Fibroblast of lung (primary cell): ENCODE data around the gene PCSK6. TPM values are rescaled to one million over a fixed set of nuclear protein-coding genes. Genes with fewer than 3 reads are reported as not detected.

Experiments
- DNase-seq, 2 donors: peaks; one replicate each; pipeline versions ENCODE4 v3.0.0 to v3.0.0-alpha.2; 2010; ENCODE audit warnings: low read depth in 2 of 2
- H2AFZ ChIP-seq: 2 replicates; pipeline ENCODE4 v1.5.1; 2012; ENCODE audit warnings: low read length, control low read depth, inconsistent platforms
- H3K27ac ChIP-seq: 2 replicates; pipeline ENCODE4 v1.5.1; 2011; ENCODE audit warnings: low read length, control low read depth; ENCODE audit not compliant: insufficient read depth
- H3K27me3 ChIP-seq: 2 replicates; pipeline ENCODE4 v1.5.1; 2011; ENCODE audit warnings: mild to moderate bottlenecking, low read length; ENCODE audit not compliant: control insufficient read depth, insufficient read depth
- H3K36me3 ChIP-seq: 2 replicates; pipeline ENCODE4 v1.5.1; 2011; ENCODE audit warnings: low read length; ENCODE audit not compliant: control insufficient read depth, insufficient read depth
- H3K4me1 ChIP-seq: 2 replicates; pipeline ENCODE4 v1.5.1; 2011; ENCODE audit warnings: low read length; ENCODE audit not compliant: control insufficient read depth, insufficient read depth; ENCODE audit errors: extremely low read depth
- H3K4me2 ChIP-seq: 2 replicates; pipeline ENCODE4 v1.5.1; 2011; ENCODE audit warnings: low read length, control low read depth; ENCODE audit not compliant: insufficient read depth; ENCODE audit errors: extremely low read depth
- H3K4me3 ChIP-seq, 4 experiments: fragments of 200-600 bp in 1 of 4; sonication (generic) in 1 of 4; replicated peaks in 1 of 4; 2 replicates each; pipeline ENCODE4 v1.5.1; 2011 to 2016; ENCODE audit warnings: low read length in 4 of 4, low read depth in 3 of 4, mild to moderate bottlenecking in 3 of 4, control low read depth in 2 of 4, inconsistent platforms in 1 of 4, mixed read lengths in 1 of 4; ENCODE audit not compliant: insufficient read depth in 1 of 4; ENCODE audit errors: control extremely low read depth in 1 of 4
- H3K79me2 ChIP-seq: 2 replicates; pipeline ENCODE4 v1.5.1; 2012; ENCODE audit warnings: mild to moderate bottlenecking, low read length, inconsistent platforms; ENCODE audit not compliant: control insufficient read depth, insufficient read depth
- H3K9ac ChIP-seq: 2 replicates; pipeline ENCODE4 v1.5.1; 2011; ENCODE audit warnings: mild to moderate bottlenecking, low read length, control low read depth; ENCODE audit not compliant: insufficient read depth
- H3K9me3 ChIP-seq: 2 replicates; pipeline ENCODE4 v1.5.1; 2012; ENCODE audit warnings: low read depth, low read length; ENCODE audit not compliant: control insufficient read depth, insufficient read depth
- H4K20me1 ChIP-seq: 2 replicates; pipeline ENCODE4 v1.5.1; 2011; ENCODE audit warnings: low read length; ENCODE audit not compliant: control insufficient read depth, insufficient read depth; ENCODE audit errors: extremely low read depth
- CTCF ChIP-seq, 2 donors: IDR thresholded peaks in 1 of 2; conservative IDR thresholded peaks in 1 of 2; 1 replicate in 1 of 2; 2 replicates in 1 of 2; pipeline ENCODE4 v1.5.1; 2011 to 2012; ENCODE audit warnings: low read length in 2 of 2, control low read depth in 1 of 2, inconsistent platforms in 1 of 2, low read depth in 1 of 2, mild to moderate bottlenecking in 1 of 2
- EZH2 ChIP-seq: IDR thresholded peaks from 2 replicates; pipeline ENCODE4 v1.5.1; 2012; ENCODE audit warnings: low read length, control low read depth, mild to moderate bottlenecking; ENCODE audit errors: missing control alignments
- polyA plus RNA-seq, 2 donors: library from polyadenylated mRNA; depleted of rRNA in 1 of 2; stranded (reverse) in 1 of 2; unstranded in 1 of 2; fragments of >200 nt; gene quantifications; 2 replicates each; pipeline ENCODE4 v1.2.1, GENCODE V29; 2011 to 2012; ENCODE audit warnings: missing spikeins in 1 of 2
- total RNA-seq: library from RNA; depleted of rRNA; stranded (reverse); fragments of >200 nt; gene quantifications from 2 replicates; pipeline ENCODE4 v1.2.1, GENCODE V29; 2014

PCSK6 gene
- total and polyA plus RNA-seq, 2 donors (not counting 1 experiment from before 2014, with no cell fraction given) = 0.02 to 0.83 TPM

- no peak overlapping the region for H2AFZ ChIP-seq
- H3K4me1 ChIP-seq = peaks cover 3% of the 10 kb centered on the region
- no peaks in the 10 kb centered on the region for H3K9me3 ChIP-seq
- no peak for DNase-seq
- no peaks in the 10 kb centered on the region for H4K20me1 ChIP-seq
- no peaks in the 10 kb centered on the region for H3K27me3 ChIP-seq
- no peak overlapping the region for H3K4me3 ChIP-seq
- no peak overlapping the region for H3K4me2 ChIP-seq
- peaks cover 24% of the 10 kb centered on the region for H3K79me2 ChIP-seq
- no peak overlapping the region for H3K27ac ChIP-seq
- TF ChIP-seq CTCF (conservative IDR thresholded peaks at IDR 0.05 in 1 of 2, IDR thresholded peaks at IDR 0.05 in 1 of 2; ENCODE audit: low read depth in 1 of 2, low read length in 2 of 2) (no peak), EZH2 (no peak)
- H3K9ac ChIP-seq = no peak overlapping the region
- peaks cover 22% of the 10 kb centered on the region for H3K36me3 ChIP-seq
Measured at GRCh38 chr15:101273534-101273933, 216.0 kb downstream of the PCSK6 start.

GRCh38 chr15:101272584-101272983 lies 216.9 kb downstream of the PCSK6 start:
- no peak for TF ChIP-seq EZH2
- Histone ChIP-seq H3K4me3 (no peak overlapping the region), H3K4me2 (no peak overlapping the region), H3K79me2 (peaks cover 24% of the 10 kb centered on the region), H3K36me3 (peaks cover 22% of the 10 kb centered on the region), H3K27ac (no peak overlapping the region), H3K9me3 (no peaks in the 10 kb centered on the region), H4K20me1 (no peaks in the 10 kb centered on the region), H3K27me3 (no peaks in the 10 kb centered on the region), H2AFZ (no peak overlapping the region), H3K4me1 (peaks cover 6% of the 10 kb centered on the region), H3K9ac (no peak overlapping the region)
- no peak for DNase-seq

- DNase-seq = peak in 1 of 2 donors; percentile 29
- H3K4me1 ChIP-seq = peaks cover 14% of the 10 kb centered on the region
- TF ChIP-seq EZH2 (no peak), CTCF (conservative IDR thresholded peaks at IDR 0.05 in 1 of 2, IDR thresholded peaks at IDR 0.05 in 1 of 2; ENCODE audit: low read depth in 1 of 2, low read length in 2 of 2) (peak; percentile 26 to 39)
- H3K9ac ChIP-seq = no peak overlapping the region
- peaks cover under 1% of the 10 kb centered on the region for H3K79me2 ChIP-seq
- no peaks in the 10 kb centered on the region for H4K20me1 ChIP-seq
- no peaks in the 10 kb centered on the region for H3K27me3 ChIP-seq
- no peak overlapping the region for H3K4me3 ChIP-seq
- no peaks in the 10 kb centered on the region for H3K9me3 ChIP-seq
- H3K4me2 ChIP-seq = no peak overlapping the region
- peaks cover 18% of the 10 kb centered on the region for H3K36me3 ChIP-seq
- no peak overlapping the region for H3K27ac ChIP-seq
- no peak overlapping the region for H2AFZ ChIP-seq
Measured at GRCh38 chr15:101269479-101270223, 219.9 kb downstream of the PCSK6 start.
